Measurements from ENCODE around the gene CMTM7. TPM values are rescaled to one million over a fixed set of nuclear protein-coding genes. Genes with fewer than 3 reads are reported as not detected.
A peak's percentile ranks its signal among the peaks of the same experiment; 100 is the strongest.

The CMTM7 gene, protein sequence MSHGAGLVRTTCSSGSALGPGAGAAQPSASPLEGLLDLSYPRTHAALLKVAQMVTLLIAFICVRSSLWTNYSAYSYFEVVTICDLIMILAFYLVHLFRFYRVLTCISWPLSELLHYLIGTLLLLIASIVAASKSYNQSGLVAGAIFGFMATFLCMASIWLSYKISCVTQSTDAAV
- total RNA-seq, result 10 to 100 TPM in 2 of 8 experiments, 1 to 10 TPM in 6; 1.2 to 48.2 (median 5.4) TPM

DNA sequence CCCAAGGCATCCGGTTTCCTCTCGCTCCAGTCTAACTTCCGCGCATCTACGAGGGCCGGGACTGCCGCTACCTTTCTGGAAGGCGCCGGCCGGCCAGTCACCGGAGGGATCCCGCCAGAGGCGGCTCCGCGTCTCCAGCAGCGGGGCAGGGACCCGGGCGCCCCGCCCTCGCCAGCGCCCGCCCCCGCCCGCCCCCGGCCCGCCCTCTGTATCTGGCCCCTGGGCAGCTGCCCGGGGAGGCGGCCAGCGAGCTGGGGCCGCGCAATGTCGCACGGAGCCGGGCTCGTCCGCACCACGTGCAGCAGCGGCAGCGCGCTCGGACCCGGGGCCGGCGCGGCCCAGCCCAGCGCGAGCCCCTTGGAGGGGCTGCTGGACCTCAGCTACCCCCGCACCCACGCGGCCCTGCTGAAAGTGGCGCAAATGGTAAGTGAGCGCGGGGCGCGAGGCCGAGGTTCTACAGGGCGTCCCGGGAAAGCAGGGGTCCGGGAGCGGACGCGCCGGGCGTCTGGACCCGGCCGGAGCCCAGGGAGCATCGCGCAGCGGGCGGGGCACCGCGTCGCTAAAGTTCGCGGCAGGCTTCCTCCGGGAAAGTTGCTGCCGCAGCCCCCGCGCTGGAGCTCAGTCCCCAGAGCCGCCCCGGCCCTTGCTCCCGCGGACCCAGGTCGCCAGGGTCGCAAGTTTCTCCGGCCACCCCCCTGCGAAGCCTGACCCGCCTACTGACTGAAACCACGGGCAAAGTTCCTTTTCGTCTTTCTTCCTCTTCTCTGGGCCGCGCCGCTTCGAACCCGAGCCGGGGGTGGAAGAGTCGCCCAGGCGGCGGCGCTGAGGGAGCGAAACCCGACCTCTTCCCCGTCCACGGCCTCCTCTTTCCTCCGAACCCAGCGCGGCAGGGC is at the start of gene CMTM7:
Gene CMTM7 (plus strand): TSS at position 211 of the 893 bp plus-strand sequence. CDS start 54 bp downstream, at position 265.
- WGBS, 10 experiments, result 0 to 3% (median 0%) methylated on average over 1 to 12 of the region's 107 CpGs; no CpG with 5 or more reads in 5 of the 10 experiments
- Histone ChIP-seq H3K4me3 (peak within 1 kb of the TSS; percentile 47 to 71 (median 55)), H3K27ac (no peak within 1 kb of the TSS), H3K4me1 (replicated peaks in 1 of 2) (peaks cover 0 to 10% of the 10 kb centered on the region in 2 donors)
- peak; percentile 80 to 89 (median 84) for ATAC-seq (replicated peaks in 6 of 8)
- in situ Hi-C loops (cut with MboI; ENCODE audit: low pct_unique_long_range_greater_than_20kb in 2 of 9, low sequenced_read_pairs in 9 of 9, unreplicated experiment in 9 of 9), result loop anchor here in 1 of 9 experiments (25.0 kb wide), 1 partner anchor 270 kb away; no protein-coding TSS in a partner anchor

DNA sequence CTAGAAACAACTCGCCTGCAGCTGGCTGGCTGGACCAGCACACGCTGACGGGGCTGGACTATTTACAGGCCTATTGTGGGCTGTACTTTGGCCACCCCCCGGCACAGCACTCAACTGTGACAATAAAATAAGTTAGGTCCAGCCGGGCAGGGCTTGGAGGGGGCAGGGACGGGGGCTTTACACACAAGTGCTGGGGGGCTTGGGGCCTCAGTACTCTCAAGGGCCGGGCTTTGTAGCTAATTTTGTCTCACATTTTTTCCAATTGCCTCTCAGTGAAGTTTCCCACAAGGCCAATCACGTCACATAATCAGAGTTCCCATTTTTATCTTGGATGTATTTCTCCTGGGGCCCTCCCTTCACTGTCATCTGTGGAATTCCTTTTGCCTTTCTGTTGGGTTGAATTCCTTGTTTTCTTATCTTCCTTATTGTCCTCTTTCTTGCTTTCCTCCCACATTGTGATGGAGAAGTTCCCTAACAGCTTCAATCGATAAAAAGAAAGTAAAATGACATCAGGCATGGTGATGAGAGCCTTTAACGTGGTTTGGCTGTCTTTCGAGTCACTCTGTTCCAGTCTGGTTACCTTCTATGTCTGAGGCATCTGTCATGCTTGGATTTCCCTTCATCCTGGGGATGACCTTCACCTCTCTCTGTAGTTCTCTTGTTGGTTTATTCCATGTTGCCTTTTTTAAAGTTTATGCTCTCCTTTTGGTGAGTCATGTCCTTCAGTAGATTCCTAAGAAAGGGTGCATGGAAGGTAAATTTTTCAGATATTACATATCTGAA is 44.1 kb upstream of the CMTM7 start:
- in situ Hi-C loops (cut with MboI; ENCODE audit: low pct_unique_long_range_greater_than_20kb in 2 of 9, low sequenced_read_pairs in 9 of 9, unreplicated experiment in 9 of 9), result loop anchor here in 1 of 9 experiments (25.0 kb wide), 1 partner anchor 160 kb away; no protein-coding TSS in a partner anchor
- Histone ChIP-seq H3K4me1 (replicated peaks in 1 of 2) (peaks cover 0 to 3% of the 10 kb centered on the region in 2 donors), H3K27ac (no peak overlapping the region), H3K4me3 (no peak overlapping the region)
- ATAC-seq (replicated peaks in 6 of 8), result peak in 1 of 8 experiments; percentile 25
- 14 to 59% (median 37%) methylated on average over 1 to 9 of the region's 11 CpGs for WGBS, 10 experiments

DNA sequence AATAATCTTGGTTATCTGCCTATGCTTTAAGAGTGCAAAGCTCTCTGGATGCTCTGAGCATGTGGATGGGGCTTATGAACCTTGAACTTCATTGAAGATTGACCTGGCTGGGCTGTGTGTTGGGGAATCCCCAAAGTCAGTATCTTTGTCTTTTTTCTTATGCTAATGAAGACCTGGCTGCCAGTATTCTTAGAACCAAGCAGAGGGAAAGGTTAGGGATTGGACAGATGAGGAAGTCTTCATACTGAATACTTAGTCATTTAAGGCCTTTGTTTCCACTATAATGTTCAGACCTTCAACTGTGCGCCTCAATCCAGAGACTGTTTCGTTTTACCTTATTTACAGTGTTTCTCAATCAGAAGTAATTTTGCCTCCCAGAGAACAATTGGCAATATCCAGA is 42.5 kb upstream of the CMTM7 start:
- Histone ChIP-seq H3K4me1 (replicated peaks in 1 of 2) (peaks cover 3% of the 10 kb centered on the region in 2 donors), H3K4me3 (no peak overlapping the region), H3K27ac (no peak overlapping the region)
- 35 to 100% (median 81%) methylated on average over 1 to 2 of the region's 2 CpGs; no CpG with 5 or more reads in 2 of the 10 experiments for whole genome bisulfite sequencing, 10 experiments
- in situ Hi-C loops (cut with MboI; ENCODE audit: low pct_unique_long_range_greater_than_20kb in 2 of 9, low sequenced_read_pairs in 9 of 9, unreplicated experiment in 9 of 9), result loop anchor here in 1 of 9 experiments (25.0 kb wide), 1 partner anchor 162 kb away; no protein-coding TSS in a partner anchor
- no peak for ATAC-seq (replicated peaks in 6 of 8)

DNA sequence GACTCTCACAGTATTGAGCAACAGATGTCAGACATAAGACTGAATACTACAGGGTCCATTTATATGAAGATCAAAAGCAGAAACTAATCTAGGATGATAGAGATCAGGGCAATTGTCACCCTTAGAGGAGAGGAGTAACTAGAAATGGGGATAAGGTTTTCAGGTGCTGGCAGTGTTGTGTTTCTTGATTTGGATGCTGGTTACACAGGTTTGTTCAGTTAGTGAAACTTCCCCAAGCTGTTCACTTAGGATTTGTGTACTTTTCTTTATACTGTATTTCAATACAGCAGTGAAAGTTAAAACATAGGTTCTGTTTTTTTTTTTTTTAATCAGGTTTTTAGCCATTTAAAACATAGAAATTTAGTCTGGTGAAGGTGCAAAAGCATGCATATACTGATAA is 39.1 kb upstream of the CMTM7 start:
- Histone ChIP-seq H3K4me3 (no peak overlapping the region), H3K27ac (no peak overlapping the region), H3K4me1 (replicated peaks in 1 of 2) (peaks cover 12% of the 10 kb centered on the region in 2 donors)
- in situ Hi-C loops (cut with MboI; ENCODE audit: low pct_unique_long_range_greater_than_20kb in 2 of 9, low sequenced_read_pairs in 9 of 9, unreplicated experiment in 9 of 9), result no loop called here
- ATAC-seq (replicated peaks in 6 of 8), result no peak

DNA sequence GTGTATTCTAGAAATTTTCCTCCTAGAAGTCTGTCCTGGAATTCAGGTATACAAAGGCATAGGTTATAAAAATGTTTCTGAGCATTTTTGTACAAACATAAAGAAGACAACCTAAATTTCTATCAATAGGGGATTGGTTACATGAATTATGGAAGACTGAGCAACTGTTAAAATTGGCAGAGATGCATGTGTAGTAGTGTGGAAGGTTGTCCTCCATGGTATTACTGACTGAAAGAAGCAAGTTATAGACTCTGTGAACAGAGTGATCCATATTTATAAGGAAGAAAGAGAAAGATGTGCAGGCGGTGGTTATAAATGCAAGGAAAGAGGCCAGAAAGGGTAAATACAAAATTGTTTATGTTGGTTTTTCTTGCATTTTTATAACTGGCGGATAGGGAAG is 38.3 kb upstream of the CMTM7 start:
- no peak for ATAC-seq (replicated peaks in 6 of 8)
- H3K27ac ChIP-seq, result no peak overlapping the region
- 0 to 100% (median 80%) methylated on average over 1 to 2 of the region's 2 CpGs; no CpG with 5 or more reads in 1 of the 10 experiments for WGBS, 10 experiments
- peaks cover 10 to 12% of the 10 kb centered on the region in 2 donors for H3K4me1 ChIP-seq (replicated peaks in 1 of 2)
- in situ Hi-C loops (cut with MboI; ENCODE audit: low pct_unique_long_range_greater_than_20kb in 2 of 9, low sequenced_read_pairs in 9 of 9, unreplicated experiment in 9 of 9), result no loop called here
- H3K4me3 ChIP-seq, result no peak overlapping the region

DNA sequence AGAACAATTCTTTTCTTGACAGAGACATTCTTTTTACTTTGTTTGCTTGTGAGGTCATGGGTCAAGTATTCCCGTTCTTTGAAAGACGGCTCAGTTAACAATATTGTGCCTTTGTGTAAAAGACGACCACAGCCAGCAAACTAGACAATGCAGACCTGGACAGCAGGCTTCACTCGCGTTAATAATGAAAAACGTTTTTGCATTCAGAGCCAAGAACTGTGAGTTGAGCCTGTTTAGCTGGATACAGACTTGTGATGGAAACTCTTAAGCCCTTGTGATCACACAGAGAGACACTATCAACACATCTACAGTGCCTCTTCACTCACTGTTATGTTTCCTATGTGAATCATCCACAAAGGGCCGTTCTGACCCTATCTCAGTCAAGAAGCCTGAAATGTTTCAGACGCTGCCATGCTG is 37.3 kb upstream of the CMTM7 start:
- Histone ChIP-seq H3K4me1 (replicated peaks in 1 of 2) (peaks cover 10 to 12% of the 10 kb centered on the region in 2 donors), H3K27ac (no peak overlapping the region), H3K4me3 (no peak overlapping the region)
- in situ Hi-C loops (cut with MboI; ENCODE audit: low pct_unique_long_range_greater_than_20kb in 2 of 9, low sequenced_read_pairs in 9 of 9, unreplicated experiment in 9 of 9), result no loop called here
- ATAC-seq (replicated peaks in 6 of 8), result peak in 5 of 8 experiments; percentile 79 to 96 (median 83)
- 0 to 67% (median 11%) methylated on average over 1 to 8 of the region's 8 CpGs for WGBS, 10 experiments

DNA sequence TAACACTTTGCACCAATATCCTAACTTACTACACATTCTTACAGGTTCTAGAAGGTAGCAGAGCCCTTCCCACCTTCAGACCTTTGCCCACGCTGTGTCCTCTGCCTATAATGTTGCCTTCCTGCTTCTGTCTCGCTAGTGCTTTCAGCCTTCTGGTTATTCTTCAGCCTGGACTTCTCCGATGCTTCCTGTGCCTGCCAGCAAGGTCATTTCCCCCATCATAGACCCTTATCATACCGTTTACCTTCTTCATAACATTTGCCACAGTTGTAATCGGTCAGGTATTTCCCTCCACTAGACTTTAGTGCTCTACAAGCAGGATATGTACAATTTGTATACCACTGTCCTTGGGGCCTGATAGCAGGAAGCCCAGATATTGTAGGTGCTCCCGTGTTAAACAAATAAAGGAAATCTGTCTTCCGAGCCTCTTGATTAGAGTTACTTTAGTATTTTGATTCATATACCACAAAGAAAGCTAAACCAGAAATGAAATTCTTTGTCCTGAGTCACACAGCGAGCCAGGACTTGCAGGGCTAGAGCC is 35.8 kb upstream of the CMTM7 start:
- ATAC-seq (replicated peaks in 6 of 8), result no peak
- no peak overlapping the region for H3K27ac ChIP-seq
- WGBS, 10 experiments, result 21 to 96% (median 86%) methylated on average over 3 to 8 of the region's 8 CpGs; no CpG with 5 or more reads in 1 of the 10 experiments
- H3K4me1 ChIP-seq (replicated peaks in 1 of 2), result peaks cover 10 to 12% of the 10 kb centered on the region in 2 donors
- in situ Hi-C loops (cut with MboI; ENCODE audit: low pct_unique_long_range_greater_than_20kb in 2 of 9, low sequenced_read_pairs in 9 of 9, unreplicated experiment in 9 of 9), result no loop called here
- H3K4me3 ChIP-seq, result no peak overlapping the region

DNA sequence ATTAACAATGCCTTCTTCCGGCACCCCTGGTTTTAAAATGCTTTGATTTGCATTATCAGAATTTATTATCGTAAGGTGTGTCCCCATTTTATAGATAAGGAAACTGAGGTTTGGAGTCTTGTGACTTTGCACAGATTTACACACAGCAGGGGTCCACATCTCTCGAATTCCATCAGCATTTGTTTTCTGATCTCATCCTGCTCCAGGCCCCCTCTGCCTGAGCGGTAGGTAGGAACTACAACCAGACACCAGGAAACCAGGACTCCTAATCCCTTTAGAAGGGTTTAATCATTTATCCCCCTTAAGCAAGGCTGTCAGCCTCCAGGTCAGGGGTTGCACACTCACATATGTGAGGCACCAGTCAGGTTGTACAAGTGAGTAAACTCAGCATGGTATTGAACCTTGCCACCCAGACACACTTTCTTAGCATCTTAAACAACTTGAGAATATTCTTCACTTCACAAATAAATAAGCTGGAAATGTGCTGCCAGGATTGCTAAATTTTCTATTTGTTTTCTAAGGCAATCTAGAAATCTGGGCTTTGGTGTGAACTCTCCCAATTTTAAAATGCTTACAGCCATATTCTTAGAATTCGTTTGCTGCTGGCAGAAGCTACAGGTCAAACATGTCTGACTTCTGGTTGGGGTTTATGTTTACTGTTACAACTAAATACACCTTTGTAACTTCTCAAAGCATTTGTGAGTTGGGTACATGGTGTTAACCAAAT is 31.7 kb upstream of the CMTM7 start:
- ATAC-seq (replicated peaks in 6 of 8), result no peak
- 11 to 100% (median 66%) methylated on average over 1 to 5 of the region's 5 CpGs; no CpG with 5 or more reads in 2 of the 10 experiments for WGBS, 10 experiments
- Histone ChIP-seq H3K4me3 (no peak overlapping the region), H3K27ac (no peak overlapping the region), H3K4me1 (replicated peaks in 1 of 2) (peaks cover 4 to 5% of the 10 kb centered on the region in 2 donors)
- in situ Hi-C loops (cut with MboI; ENCODE audit: low pct_unique_long_range_greater_than_20kb in 2 of 9, low sequenced_read_pairs in 9 of 9, unreplicated experiment in 9 of 9), result no loop called here

DNA sequence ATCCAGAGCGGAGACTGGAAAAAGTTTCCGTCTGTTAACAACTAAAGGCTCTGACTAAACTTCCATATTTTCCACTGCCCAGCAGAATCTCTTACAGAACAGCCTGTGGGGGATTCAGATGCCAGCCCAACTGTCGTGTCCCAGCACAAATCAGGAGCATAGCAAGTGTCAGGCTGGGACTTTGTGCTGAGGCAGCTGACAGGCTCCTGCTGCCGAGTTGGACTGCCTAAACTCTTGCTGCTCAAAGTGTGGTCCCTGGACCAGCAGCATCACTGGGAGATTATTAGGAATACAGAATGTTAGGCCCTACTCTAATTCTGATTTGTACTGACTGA is 31.2 kb upstream of the CMTM7 start:
- no peak overlapping the region for H3K4me3 ChIP-seq
- ATAC-seq (replicated peaks in 6 of 8), result no peak
- H3K4me1 ChIP-seq (replicated peaks in 1 of 2), result no peaks in the 10 kb centered on the region
- whole genome bisulfite sequencing, 10 experiments, result 20 to 77% (median 63%) methylated on average over 1 to 4 of the region's 4 CpGs; no CpG with 5 or more reads in 3 of the 10 experiments
- no peak overlapping the region for H3K27ac ChIP-seq
- in situ Hi-C loops (cut with MboI; ENCODE audit: low pct_unique_long_range_greater_than_20kb in 2 of 9, low sequenced_read_pairs in 9 of 9, unreplicated experiment in 9 of 9), result no loop called here

DNA sequence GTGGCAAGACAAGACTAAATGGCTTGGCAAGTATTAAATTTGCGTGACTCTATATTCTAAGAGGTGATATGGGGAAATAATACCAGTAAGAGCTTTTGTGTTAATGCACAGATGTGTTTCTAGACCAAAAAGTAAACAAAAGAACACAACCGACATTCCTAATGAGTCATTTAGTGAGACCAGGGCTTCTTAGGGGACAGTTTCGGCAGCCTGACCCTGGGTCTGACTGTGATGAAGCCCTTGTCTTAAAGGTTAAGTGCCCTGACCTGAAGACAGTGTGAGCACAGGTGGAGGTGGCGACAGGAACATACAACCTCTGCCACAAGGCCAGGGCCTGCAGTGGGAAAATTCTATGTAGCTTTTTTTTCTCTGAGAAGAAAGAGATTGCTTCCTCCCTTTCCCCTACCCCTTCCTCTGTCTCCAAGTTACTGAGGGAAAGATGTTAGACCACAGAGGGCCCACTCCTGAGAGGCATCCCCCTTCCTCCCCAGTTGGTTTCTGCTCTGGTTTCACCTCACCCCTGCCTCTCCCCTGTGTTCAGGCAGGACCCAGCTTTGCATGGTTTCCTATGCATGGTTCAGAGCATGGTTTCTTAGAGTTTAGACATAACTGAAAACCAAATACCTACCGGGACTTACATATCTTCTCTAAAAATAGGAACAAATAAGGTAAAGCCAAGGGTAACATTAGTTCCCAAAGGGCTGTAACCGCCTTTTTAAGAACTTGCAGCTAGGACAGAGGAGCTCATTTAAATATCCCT is 24.8 kb upstream of the CMTM7 start:
- 43 to 100% (median 73%) methylated on average over 1 to 6 of the region's 6 CpGs; no CpG with 5 or more reads in 1 of the 10 experiments for WGBS, 10 experiments
- in situ Hi-C loops (cut with MboI; ENCODE audit: low pct_unique_long_range_greater_than_20kb in 2 of 9, low sequenced_read_pairs in 9 of 9, unreplicated experiment in 9 of 9), result no loop called here
- no peak overlapping the region for H3K4me3 ChIP-seq
- H3K4me1 ChIP-seq (replicated peaks in 1 of 2), result no peaks in the 10 kb centered on the region
- H3K27ac ChIP-seq, result no peak overlapping the region
- no peak for ATAC-seq (replicated peaks in 6 of 8)

DNA sequence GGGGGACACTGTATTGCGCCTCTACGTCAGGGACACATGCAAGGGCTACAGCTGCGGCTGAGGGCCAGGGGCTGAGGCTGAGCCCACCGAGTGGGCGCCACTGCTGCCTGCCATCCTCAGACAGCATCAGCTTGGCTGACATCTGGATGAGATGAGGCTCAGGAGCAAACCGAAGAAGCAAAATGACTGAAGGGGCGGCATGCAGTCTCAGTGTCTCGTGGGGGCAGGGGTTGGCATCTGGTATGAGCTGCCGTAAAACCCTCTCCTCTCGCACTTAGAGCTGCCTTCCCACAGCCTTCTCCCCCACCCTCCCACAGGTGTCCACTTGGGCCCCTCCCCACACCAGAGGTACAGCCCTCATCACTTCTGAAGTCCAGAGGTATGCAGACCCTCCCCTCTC is 24.2 kb upstream of the CMTM7 start:
- Histone ChIP-seq H3K4me1 (replicated peaks in 1 of 2) (no peaks in the 10 kb centered on the region), H3K4me3 (no peak overlapping the region), H3K27ac (no peak overlapping the region)
- ATAC-seq (replicated peaks in 6 of 8), result no peak
- WGBS, 10 experiments, result 88 to 100% (median 100%) methylated on average over 1 to 5 of the region's 10 CpGs; no CpG with 5 or more reads in 7 of the 10 experiments
- in situ Hi-C loops (cut with MboI; ENCODE audit: low pct_unique_long_range_greater_than_20kb in 2 of 9, low sequenced_read_pairs in 9 of 9, unreplicated experiment in 9 of 9), result no loop called here
